HG02610 (cell line): ENCODE data around the gene ZNF91.
"Not testable (repeated sequence)": the region's sequence is repeated elsewhere in the genome, so short reads cannot be mapped to it uniquely, and the experiment has no call there.

Experiments used
- ATAC-seq: cut with Tn5 transposase; IDR thresholded peaks from one replicate; pipeline ENCODE4 v1.9.1; 2021; ENCODE audit warnings: mild to moderate bottlenecking, moderate library complexity; ENCODE audit not compliant: unreplicated experiment

ZNF91 gene

GRCh38 chr19:23321403-23321802 lies 73.9 kb downstream of the ZNF91 start:
- ATAC-seq: not testable (repeated sequence)

DNA sequence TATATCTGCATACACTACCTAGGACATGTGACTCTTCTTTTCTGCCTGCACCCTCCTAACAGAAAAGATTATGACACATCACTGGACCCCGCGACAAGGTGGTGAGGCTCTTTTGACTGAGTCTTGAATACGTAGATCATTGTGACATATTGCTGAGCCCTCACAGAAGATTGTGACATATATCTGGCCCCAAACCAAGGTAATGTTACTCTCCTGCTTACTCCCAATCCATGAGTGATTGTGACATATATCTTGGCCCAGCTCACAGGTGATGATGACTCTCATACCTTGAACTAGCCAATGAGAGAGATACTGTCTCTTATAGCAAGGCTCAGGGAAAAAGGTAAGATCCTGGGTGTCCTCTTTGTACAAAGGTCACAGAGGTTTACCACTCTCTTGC lies 75.7 kb downstream of the ZNF91 start:
- ATAC-seq: not testable (repeated sequence)

GRCh38 chr19:23318941-23319340 lies 76.3 kb downstream of the ZNF91 start:
- ATAC-seq: not testable (repeated sequence)

- no peak for ATAC-seq
These were observed 77.1 kb downstream of the ZNF91 start for GRCh38 chr19:23318143-23318542.

DNA sequence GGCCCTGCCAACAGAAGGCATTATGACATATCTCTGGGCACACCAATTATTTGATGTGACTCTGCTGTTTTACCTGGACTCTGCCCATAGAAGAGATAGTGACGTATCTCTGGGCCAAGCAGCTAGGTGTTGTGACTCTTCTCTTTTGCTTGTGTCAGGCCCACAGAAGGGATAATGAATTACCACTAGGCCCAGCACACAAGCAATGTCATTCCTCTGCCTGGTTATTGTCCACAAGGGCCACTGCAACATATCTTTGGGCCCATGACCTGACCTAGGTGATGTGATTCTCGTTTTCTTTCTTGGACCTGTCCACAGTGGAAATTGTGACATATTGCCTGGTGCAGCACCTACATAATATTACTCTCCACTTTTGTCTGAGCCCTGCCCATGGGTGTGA lies 80.0 kb downstream of the ZNF91 start:
- ATAC-seq: no peak

DNA sequence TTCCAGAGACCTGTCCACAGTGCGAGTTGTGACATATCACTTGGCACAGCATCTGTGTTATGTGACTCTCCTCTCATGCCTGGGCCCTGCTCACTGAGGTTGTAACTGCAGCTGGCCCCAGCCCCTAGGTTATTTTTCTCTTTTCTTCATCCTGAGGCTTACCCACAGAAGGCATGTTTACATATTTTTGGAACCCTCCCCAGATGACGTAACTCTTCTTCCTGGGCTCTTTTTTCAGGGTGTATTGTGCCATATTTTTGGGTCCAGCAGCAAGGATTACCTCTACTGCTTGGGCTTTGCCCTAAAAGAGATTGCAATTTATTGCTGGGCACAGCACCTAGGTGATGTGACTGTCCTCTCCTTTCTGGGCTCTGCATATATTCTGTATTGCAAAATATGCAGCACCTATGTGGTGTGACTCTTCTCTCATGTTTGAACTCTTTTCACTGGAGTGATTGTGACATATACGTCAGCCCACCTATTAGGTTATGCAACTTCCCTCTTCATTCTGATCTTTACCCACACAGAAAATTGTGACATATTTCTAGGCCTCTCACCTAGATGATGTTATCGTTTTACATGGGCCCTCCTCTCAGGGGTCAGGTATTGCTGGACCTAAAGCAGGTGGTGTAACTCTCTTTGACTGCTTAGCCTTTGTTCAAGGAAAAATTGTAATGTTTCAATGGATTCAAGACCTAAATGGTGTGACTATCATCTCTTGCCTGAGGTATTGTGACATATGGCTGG lies 80.6 kb downstream of the ZNF91 start:
- no peak for ATAC-seq

DNA sequence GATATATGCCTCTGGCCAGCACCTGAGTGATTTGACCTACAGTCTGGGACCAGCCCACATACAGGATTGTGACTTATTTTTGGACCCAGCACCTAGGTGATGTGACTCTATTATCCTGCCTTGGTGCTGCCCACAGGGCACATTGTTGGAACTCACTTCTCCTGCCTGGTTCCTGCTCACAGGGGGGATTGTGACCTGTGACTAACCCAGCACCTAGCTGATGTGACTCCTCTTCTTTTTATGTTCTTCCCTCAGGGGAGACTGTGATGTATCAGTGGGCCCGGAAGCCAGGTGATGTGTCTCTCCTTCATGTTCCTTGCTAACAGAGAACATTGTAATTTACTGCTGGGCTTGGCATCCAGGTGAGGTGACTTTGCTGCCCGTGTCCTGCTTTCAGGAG lies 82.1 kb downstream of the ZNF91 start:
- no peak for ATAC-seq

GRCh38 chr19:23312515-23312914 lies 82.8 kb downstream of the ZNF91 start:
- no peak for ATAC-seq

DNA sequence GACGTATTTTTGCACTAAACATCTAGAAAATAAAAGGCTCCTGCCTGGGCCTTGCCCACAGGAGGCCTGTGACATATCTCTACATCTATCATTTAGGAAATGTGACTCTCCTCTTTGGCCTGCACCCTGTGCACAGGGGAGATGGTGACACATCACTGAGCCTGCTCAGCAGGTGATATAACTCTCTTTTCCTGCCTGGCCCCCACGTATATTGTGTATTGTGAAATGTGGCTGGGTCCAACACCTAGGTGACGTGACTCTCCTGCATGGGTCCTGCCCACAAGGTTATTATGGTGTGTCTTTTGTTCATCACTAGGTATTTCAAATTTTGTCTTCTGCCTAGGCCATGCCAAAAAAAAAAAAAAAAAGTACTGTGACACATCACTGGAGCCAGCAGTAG lies 83.7 kb downstream of the ZNF91 start:
- no peak for ATAC-seq

GRCh38 chr19:23310729-23311211 lies 84.5 kb downstream of the ZNF91 start:
- ATAC-seq: no peak

DNA sequence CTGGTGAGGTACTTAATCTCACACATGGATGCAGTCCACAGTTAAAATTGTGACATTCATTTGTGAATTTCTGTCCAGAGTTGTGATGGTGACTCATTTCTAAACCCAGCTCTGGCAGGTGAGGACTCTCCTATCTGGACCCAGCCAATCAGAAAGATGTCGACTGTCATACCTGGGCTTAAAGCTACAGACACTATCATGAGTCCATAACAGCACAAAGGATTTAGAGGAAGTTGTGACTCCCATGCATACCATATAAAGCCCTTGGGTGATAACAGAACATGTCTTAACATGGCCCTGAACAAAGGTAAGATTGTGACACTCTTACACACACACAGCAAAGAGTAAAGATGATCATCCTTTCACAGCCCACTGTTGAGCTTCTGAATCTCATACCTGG lies 85.3 kb downstream of the ZNF91 start:
- ATAC-seq: no peak

DNA sequence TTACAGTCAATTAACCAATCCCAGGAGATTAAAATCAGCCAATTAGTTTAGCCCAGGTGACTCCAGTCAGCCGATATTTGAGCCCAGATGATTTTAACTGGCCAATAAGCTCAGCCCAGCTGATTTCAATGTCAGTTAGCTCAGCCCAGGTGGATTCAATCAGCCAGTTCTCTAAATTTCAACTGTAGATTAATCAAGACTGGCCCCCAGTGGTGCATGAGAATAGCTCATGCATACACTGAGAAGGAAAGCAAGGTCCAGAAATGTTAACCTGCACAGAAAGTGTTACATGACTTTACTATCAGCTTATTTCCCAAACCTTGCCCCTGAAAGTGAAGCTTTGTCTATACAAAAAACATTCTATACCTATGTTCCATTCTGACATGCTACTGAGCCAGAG lies 89.7 kb downstream of the ZNF91 start:
- ATAC-seq: no peak

DNA sequence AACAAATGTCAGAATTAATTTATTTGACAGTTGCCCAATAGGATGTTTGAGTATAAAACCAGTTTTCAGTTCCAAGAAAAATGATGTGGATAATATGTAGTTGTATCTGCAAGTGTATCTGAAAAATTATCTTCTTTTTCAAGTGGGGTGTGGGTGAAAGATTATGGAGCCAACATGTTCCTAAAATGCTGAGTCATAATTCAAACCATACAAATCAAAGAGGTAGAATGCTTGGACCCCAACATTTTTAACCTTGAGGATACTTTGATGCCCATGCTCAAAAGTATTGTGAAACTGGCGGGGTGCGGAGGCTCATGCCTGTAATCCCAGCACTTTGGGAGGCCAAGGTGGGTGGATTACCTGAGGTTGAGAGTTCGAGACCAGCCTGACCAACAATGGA lies 91.0 kb downstream of the ZNF91 start:
- no peak for ATAC-seq

- ATAC-seq: no peak
These were observed 101.1 kb downstream of the ZNF91 start for GRCh38 chr19:23294141-23294540.

- ATAC-seq: not testable (repeated sequence)
These were observed 105.3 kb downstream of the ZNF91 start for GRCh38 chr19:23289966-23290365.
